PC-3 (cell line): Measurements from ENCODE around the gene MTMR6. TPM values are rescaled to one million over a fixed set of nuclear protein-coding genes. Genes with fewer than 3 reads are reported as not detected.
A peak's percentile ranks its signal among the peaks of the same experiment; 100 is the strongest.

ENCODE experiments used
- ATAC-seq: fragments of 200-7000 bp; cut with Tn5 transposase; 2 replicates; pipeline ENCODE4 v1.9.1; 2020; ENCODE audit warnings: mild to moderate bottlenecking, moderate library complexity
- Bru-seq: library from RNA; stranded (reverse); fragments of 400-500 nt; gene quantifications from one replicate; lab custom pipeline; 2021; lab: Mats Ljungman, UMichigan
- BruChase-seq, 2 experiments: library from RNA; stranded (reverse); fragments of 400-500 nt; gene quantifications; one replicate each; lab custom pipeline; 2021; lab: Mats Ljungman, UMichigan
- BruUV-seq: library from RNA; stranded (reverse); fragments of 400-500 nt; replicated peaks from 2 replicates; lab custom pipeline; 2021; lab: Mats Ljungman, UMichigan
- CTCF ChIA-PET: fragments of 300-600 bp; sonication (Branson Sonifier 250); formaldehyde crosslinking; loops from one replicate; lab custom pipeline; 2022; ENCODE audit warnings: antibody characterized with exemption; lab: Charles Lee
- POLR2A ChIA-PET: fragments of 300-600 bp; sonication (Branson Sonifier 250); formaldehyde crosslinking; loops from one replicate; lab custom pipeline; 2022; ENCODE audit warnings: antibody characterized with exemption; ENCODE audit not compliant: unreplicated experiment; lab: Charles Lee
- DNase-seq: peaks from one replicate; pipeline ENCODE4 v3.0.0-alpha.2; 2015
- H2AFZ ChIP-seq: fragments of 300-600 bp; sonication (generic); 2 replicates; pipeline ENCODE4 v1.6.0; 2016; ENCODE audit warnings: antibody characterized with exemption, low read length
- H3F3A ChIP-seq: fragments of 300-600 bp; sonication (generic); one replicate; pipeline ENCODE4 v1.6.0; 2017; ENCODE audit warnings: antibody characterized with exemption, low read length, control low read depth, mild to moderate bottlenecking; ENCODE audit not compliant: unreplicated experiment
- H3K27ac ChIP-seq: fragments of 300-600 bp; sonication (generic); 2 replicates; pipeline ENCODE4 v1.5.1; 2016; ENCODE audit warnings: mild to moderate bottlenecking, low read length
- H3K27me3 ChIP-seq: fragments of 300-600 bp; sonication (generic); 2 replicates; pipeline ENCODE4 v1.6.1; 2016; ENCODE audit warnings: low read length, mixed read lengths
- H3K36me3 ChIP-seq: fragments of 300-600 bp; sonication (generic); 2 replicates; pipeline ENCODE4 v1.6.1; 2016; ENCODE audit warnings: low read depth, mixed run types, low read length, mixed read lengths
- H3K4me1 ChIP-seq: fragments of 300-600 bp; sonication (generic); 2 replicates; pipeline ENCODE4 v1.5.1; 2016; ENCODE audit warnings: low read length; ENCODE audit not compliant: insufficient read depth
- H3K4me2 ChIP-seq: fragments of 300-600 bp; sonication (generic); 2 replicates; pipeline ENCODE4 v1.6.0; 2016; ENCODE audit warnings: low read length
- H3K4me3 ChIP-seq: fragments of 300-600 bp; sonication (generic); 2 replicates; pipeline ENCODE4 v1.5.1; 2016; ENCODE audit warnings: mild to moderate bottlenecking, low read length, mixed read lengths
- H3K79me2 ChIP-seq: fragments of 300-600 bp; sonication (generic); 2 replicates; pipeline ENCODE4 v1.6.1; 2017; ENCODE audit warnings: low read length, mixed read lengths
- H3K9ac ChIP-seq: fragments of 300-600 bp; sonication (generic); 2 replicates; pipeline ENCODE4 v1.6.0; 2016; ENCODE audit warnings: mild to moderate bottlenecking, low read length
- H3K9me2 ChIP-seq: fragments of 300-600 bp; sonication (generic); replicated peaks from 2 replicates; pipeline ENCODE4 v1.6.1; 2016; ENCODE audit warnings: mixed run types, low read length, mixed read lengths
- H3K9me3 ChIP-seq: fragments of 300-600 bp; sonication (generic); 2 replicates; pipeline ENCODE4 v1.6.1; 2016; ENCODE audit warnings: low read length, mixed read lengths
- H4K20me1 ChIP-seq: fragments of 300-600 bp; sonication (generic); 2 replicates; pipeline ENCODE4 v1.6.1; 2016; ENCODE audit warnings: low read length, mixed read lengths
- EZH2 ChIP-seq: fragments of 300-600 bp; sonication (generic); IDR thresholded peaks from one replicate; pipeline ENCODE4 v1.6.1; 2017; ENCODE audit warnings: antibody characterized with exemption, mild to moderate bottlenecking, low read length; ENCODE audit not compliant: unreplicated experiment
- EZH2phosphoT487 ChIP-seq: fragments of 300-600 bp; sonication (generic); IDR thresholded peaks from 2 replicates; pipeline ENCODE4 v1.6.1; 2018; ENCODE audit warnings: mild to moderate bottlenecking, antibody characterized with exemption, low read length, borderline replicate concordance
- intact Hi-C: fragments of 100-400 bp; cut with micrococcal nuclease; formaldehyde crosslinking; loops from 2 replicates; pipeline ENCODE4 v1.9.0; 2023
- long read RNA-seq: library from polyadenylated mRNA; unstranded; transcript quantifications from one replicate; pipeline ENCODE4 v2.0.0, GENCODE V29; 2021; ENCODE audit not compliant: unreplicated experiment
- total RNA-seq: library from RNA; depleted of rRNA; stranded (reverse); fragments of >200 nt; gene quantifications from 2 replicates; pipeline ENCODE4 v1.2.3, GENCODE V29; 2014; rRNA removed
- TF ChIP-seq, protein P1 (sequence below): fragments of 300-600 bp; sonication (generic); conservative IDR thresholded peaks from 2 replicates; pipeline ENCODE4 v1.5.1; 2017; ENCODE audit warnings: antibody characterized with exemption, low read depth, mild to moderate bottlenecking, low read length

MTMR6 gene
- 10.5 and 11.6 TPM in 2 replicates for total RNA-seq
- percentile 73 among the genes with signal in this experiment for Bru-seq, nascent RNA
- BruChase-seq, experiment 1, labeled RNA remaining after a 6-hour chase: percentile 81 among the genes with signal in this experiment
- percentile 77 among the genes with signal in this experiment for BruChase-seq, experiment 2, labeled RNA remaining after a 2-hour chase
- long read RNA-seq, full-length matches to known transcripts: 43 of 56 reads
- long read RNA-seq, partial matches to known transcripts: 3 of 56 reads
- long read RNA-seq, other reads (novel, unspliced or antisense): 10 of 56 reads

DNA sequence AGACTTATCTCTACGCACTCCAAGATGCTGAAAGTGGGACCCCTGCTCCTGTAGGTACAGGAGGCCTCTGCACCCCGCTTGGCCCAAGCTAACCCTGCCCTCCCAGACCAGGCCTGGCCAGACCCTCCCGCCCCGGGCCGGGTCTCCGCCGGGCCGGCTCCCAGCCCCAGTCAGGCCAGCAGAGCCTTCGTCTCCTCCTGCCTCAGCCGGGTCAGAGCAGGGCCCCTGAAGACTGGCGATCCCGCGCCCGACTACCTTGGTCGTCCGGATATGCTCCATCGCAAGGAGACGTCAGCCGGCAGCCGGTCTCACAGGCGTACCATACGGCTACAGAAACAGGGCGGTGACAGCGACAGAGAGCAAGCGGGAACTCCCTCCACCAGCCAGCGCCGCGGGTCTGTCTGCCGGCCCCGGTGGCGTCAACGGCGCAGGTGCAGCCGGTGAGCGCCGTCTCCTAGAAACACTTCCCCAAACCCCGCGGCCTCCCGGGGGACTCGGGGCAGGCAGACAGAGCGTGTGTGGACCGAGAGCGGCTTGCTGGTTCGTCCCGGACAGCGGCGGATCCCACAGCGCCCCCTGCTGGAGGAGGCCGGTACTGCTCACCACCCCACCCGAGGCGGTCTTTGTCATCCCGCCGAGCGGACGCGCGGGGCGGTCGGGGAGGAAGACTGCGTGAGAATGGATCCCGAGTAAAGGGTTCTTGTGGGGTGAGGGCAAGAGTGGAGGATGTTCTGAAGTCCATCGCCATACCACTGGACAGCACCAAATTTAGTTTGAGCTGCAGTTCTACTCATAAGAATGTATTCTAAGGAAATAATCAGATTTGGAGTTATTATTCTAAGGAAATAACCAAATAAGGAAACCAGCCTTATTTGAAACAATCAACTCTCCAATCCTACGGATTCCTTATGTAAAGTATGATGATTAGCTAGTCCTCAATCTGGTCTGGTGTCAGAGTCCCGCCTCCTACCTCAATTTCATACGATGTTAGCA is at the start of gene MTMR6:
MTMR6 (minus strand) TSS at position 520 of the 993 bp plus-strand sequence; CDS start at position 279, 241 bp downstream.
- H3K9ac ChIP-seq: peak within 1 kb of the TSS; percentile 83
- H3K36me3 ChIP-seq: no peaks in the 10 kb centered on the region
- ChIA-PET POLR2A (no interaction called here), CTCF (no interaction called here)
- no peaks in the 10 kb centered on the region for H3K27me3 ChIP-seq
- H3K9me3 ChIP-seq: no peaks in the 10 kb centered on the region
- no TSS peak for BruUV-seq
- H3K4me1 ChIP-seq: peaks cover 9% of the 10 kb centered on the region
- no peaks in the 10 kb centered on the region for H3K9me2 ChIP-seq
- TF ChIP-seq, protein P1, sequence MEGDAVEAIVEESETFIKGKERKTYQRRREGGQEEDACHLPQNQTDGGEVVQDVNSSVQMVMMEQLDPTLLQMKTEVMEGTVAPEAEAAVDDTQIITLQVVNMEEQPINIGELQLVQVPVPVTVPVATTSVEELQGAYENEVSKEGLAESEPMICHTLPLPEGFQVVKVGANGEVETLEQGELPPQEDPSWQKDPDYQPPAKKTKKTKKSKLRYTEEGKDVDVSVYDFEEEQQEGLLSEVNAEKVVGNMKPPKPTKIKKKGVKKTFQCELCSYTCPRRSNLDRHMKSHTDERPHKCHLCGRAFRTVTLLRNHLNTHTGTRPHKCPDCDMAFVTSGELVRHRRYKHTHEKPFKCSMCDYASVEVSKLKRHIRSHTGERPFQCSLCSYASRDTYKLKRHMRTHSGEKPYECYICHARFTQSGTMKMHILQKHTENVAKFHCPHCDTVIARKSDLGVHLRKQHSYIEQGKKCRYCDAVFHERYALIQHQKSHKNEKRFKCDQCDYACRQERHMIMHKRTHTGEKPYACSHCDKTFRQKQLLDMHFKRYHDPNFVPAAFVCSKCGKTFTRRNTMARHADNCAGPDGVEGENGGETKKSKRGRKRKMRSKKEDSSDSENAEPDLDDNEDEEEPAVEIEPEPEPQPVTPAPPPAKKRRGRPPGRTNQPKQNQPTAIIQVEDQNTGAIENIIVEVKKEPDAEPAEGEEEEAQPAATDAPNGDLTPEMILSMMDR: peak; percentile 87
- no peak for TF ChIP-seq EZH2
- H2AFZ ChIP-seq: peak within 1 kb of the TSS; percentile 96
- intact Hi-C loops: loop anchor here (1.0 to 5.0 kb wide), 3 partner anchors 35 to 202 kb away; no protein-coding TSS in a partner anchor
- peak within 1 kb of the TSS; percentile 94 for H3K4me3 ChIP-seq
- H3K79me2 ChIP-seq: peaks cover 44% of the 10 kb centered on the region
- DNase-seq: peak; percentile 82
- no peaks in the 10 kb centered on the region for H4K20me1 ChIP-seq
- peak within 1 kb of the TSS; percentile 79 for H3K4me2 ChIP-seq
- no peaks in the 10 kb centered on the region for H3F3A ChIP-seq
- H3K27ac ChIP-seq: peak within 1 kb of the TSS; percentile 35
- ATAC-seq: peak; percentile 94

GRCh38 chr13:25335856-25336255 is 48.6 kb upstream of the MTMR6 start:
- no peaks in the 10 kb centered on the region for H4K20me1 ChIP-seq
- H3K9me2 ChIP-seq: no peaks in the 10 kb centered on the region
- H3K79me2 ChIP-seq: no peaks in the 10 kb centered on the region
- DNase-seq (no peak), ATAC-seq (no peak)
- H3K27ac ChIP-seq: no peak overlapping the region
- no TSS peak for BruUV-seq
- no peak overlapping the region for H3K9ac ChIP-seq
- H3F3A ChIP-seq: no peaks in the 10 kb centered on the region
- no peaks in the 10 kb centered on the region for H3K4me1 ChIP-seq
- TF ChIP-seq EZH2phosphoT487 (no peak), EZH2 (no peak)
- TF ChIP-seq, protein P1: no peak
- no peak overlapping the region for H2AFZ ChIP-seq
- no peak overlapping the region for H3K4me3 ChIP-seq
- ChIA-PET POLR2A (no interaction called here), CTCF (no interaction called here)
- no peaks in the 10 kb centered on the region for H3K27me3 ChIP-seq
- no peak overlapping the region for H3K4me2 ChIP-seq
- no peaks in the 10 kb centered on the region for H3K9me3 ChIP-seq
- intact Hi-C loops: no loop called here
- peaks cover 57% of the 10 kb centered on the region for H3K36me3 ChIP-seq
